Fibroblast of lung (primary cell): ENCODE results near the gene MSLN. TPM values are rescaled to one million over a fixed set of nuclear protein-coding genes. Genes with fewer than 3 reads are reported as not detected.

Experiments
- DNase-seq, 2 donors: peaks; one replicate each; pipeline versions ENCODE4 v3.0.0 to v3.0.0-alpha.2; 2010; ENCODE audit warnings: low read depth in 2 of 2
- H2AFZ ChIP-seq: 2 replicates; pipeline ENCODE4 v1.5.1; 2012; ENCODE audit warnings: low read length, control low read depth, inconsistent platforms
- H3K27ac ChIP-seq: 2 replicates; pipeline ENCODE4 v1.5.1; 2011; ENCODE audit warnings: low read length, control low read depth; ENCODE audit not compliant: insufficient read depth
- H3K27me3 ChIP-seq: 2 replicates; pipeline ENCODE4 v1.5.1; 2011; ENCODE audit warnings: mild to moderate bottlenecking, low read length; ENCODE audit not compliant: control insufficient read depth, insufficient read depth
- H3K36me3 ChIP-seq: 2 replicates; pipeline ENCODE4 v1.5.1; 2011; ENCODE audit warnings: low read length; ENCODE audit not compliant: control insufficient read depth, insufficient read depth
- H3K4me1 ChIP-seq: 2 replicates; pipeline ENCODE4 v1.5.1; 2011; ENCODE audit warnings: low read length; ENCODE audit not compliant: control insufficient read depth, insufficient read depth; ENCODE audit errors: extremely low read depth
- H3K4me2 ChIP-seq: 2 replicates; pipeline ENCODE4 v1.5.1; 2011; ENCODE audit warnings: low read length, control low read depth; ENCODE audit not compliant: insufficient read depth; ENCODE audit errors: extremely low read depth
- H3K4me3 ChIP-seq, 4 experiments: fragments of 200-600 bp in 1 of 4; sonication (generic) in 1 of 4; replicated peaks in 1 of 4; 2 replicates each; pipeline ENCODE4 v1.5.1; 2011 to 2016; ENCODE audit warnings: low read length in 4 of 4, low read depth in 3 of 4, mild to moderate bottlenecking in 3 of 4, control low read depth in 2 of 4, inconsistent platforms in 1 of 4, mixed read lengths in 1 of 4; ENCODE audit not compliant: insufficient read depth in 1 of 4; ENCODE audit errors: control extremely low read depth in 1 of 4
- H3K79me2 ChIP-seq: 2 replicates; pipeline ENCODE4 v1.5.1; 2012; ENCODE audit warnings: mild to moderate bottlenecking, low read length, inconsistent platforms; ENCODE audit not compliant: control insufficient read depth, insufficient read depth
- H3K9ac ChIP-seq: 2 replicates; pipeline ENCODE4 v1.5.1; 2011; ENCODE audit warnings: mild to moderate bottlenecking, low read length, control low read depth; ENCODE audit not compliant: insufficient read depth
- H3K9me3 ChIP-seq: 2 replicates; pipeline ENCODE4 v1.5.1; 2012; ENCODE audit warnings: low read depth, low read length; ENCODE audit not compliant: control insufficient read depth, insufficient read depth
- H4K20me1 ChIP-seq: 2 replicates; pipeline ENCODE4 v1.5.1; 2011; ENCODE audit warnings: low read length; ENCODE audit not compliant: control insufficient read depth, insufficient read depth; ENCODE audit errors: extremely low read depth
- CTCF ChIP-seq, 2 donors: IDR thresholded peaks in 1 of 2; conservative IDR thresholded peaks in 1 of 2; 1 replicate in 1 of 2; 2 replicates in 1 of 2; pipeline ENCODE4 v1.5.1; 2011 to 2012; ENCODE audit warnings: low read length in 2 of 2, control low read depth in 1 of 2, inconsistent platforms in 1 of 2, low read depth in 1 of 2, mild to moderate bottlenecking in 1 of 2
- EZH2 ChIP-seq: IDR thresholded peaks from 2 replicates; pipeline ENCODE4 v1.5.1; 2012; ENCODE audit warnings: low read length, control low read depth, mild to moderate bottlenecking; ENCODE audit errors: missing control alignments
- polyA plus RNA-seq, 2 donors: library from polyadenylated mRNA; depleted of rRNA in 1 of 2; stranded (reverse) in 1 of 2; unstranded in 1 of 2; fragments of >200 nt; gene quantifications; 2 replicates each; pipeline ENCODE4 v1.2.1, GENCODE V29; 2011 to 2012; ENCODE audit warnings: missing spikeins in 1 of 2
- total RNA-seq: library from RNA; depleted of rRNA; stranded (reverse); fragments of >200 nt; gene quantifications from 2 replicates; pipeline ENCODE4 v1.2.1, GENCODE V29; 2014

MSLN gene
- total and polyA plus RNA-seq, 2 donors (not counting 1 experiment from before 2014, with no cell fraction given), result not detected

DNA sequence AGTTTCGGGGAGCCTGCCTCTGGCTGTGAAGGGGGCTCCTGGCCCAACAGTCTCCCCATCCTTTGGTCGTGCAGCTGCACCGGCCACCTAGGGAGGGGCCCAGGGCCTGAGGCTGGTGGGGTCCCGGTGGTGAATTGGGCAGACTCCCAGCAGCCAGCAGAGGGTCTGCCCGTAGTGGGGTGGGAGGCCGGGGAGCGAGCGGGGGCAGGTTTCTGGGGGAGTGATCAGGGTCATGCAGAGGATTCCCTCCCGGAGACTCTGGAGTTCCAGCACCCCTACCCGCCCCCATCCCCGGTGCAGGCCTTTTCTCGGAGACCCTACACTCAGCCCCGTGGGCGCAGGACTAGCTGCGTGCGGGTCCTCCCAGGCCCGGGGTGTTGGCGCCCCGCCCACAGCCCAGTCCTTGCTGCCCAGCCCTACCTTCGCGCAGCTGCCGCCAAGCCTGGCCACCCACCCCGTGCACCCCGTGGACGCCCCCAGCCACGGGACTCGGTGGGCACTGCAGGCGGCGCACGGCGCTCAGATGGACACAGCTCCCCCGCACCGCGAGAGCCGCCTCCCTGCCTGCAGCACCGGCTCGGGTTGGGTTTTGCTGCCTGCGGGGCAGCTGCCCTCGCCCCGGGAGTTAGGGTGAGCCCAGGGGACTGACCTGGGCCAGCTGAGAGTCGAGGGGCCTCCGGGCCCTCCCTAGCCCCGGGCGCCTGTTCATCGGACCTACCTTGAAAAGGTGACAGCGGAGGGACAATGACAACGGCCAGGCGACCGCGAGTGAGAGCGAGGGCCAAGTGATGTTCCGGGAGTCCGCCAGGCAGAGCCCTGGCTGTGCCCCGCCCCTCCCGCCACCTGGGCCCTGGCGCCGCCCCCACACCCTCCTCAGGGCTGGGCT, 39.7 kb downstream of the MSLN start, which contains the start of gene GNG13:
TSS of gene GNG13 (minus strand) at position 787 of the 886 bp plus-strand sequence. CDS start 1,657 bp downstream, outside the sequence.
- DNase-seq, result no peak
- H3K4me2 ChIP-seq, result no peak within 1 kb of the TSS
- no peaks in the 10 kb centered on the region for H3K9me3 ChIP-seq
- H3K36me3 ChIP-seq, result peaks cover 6% of the 10 kb centered on the region
- no peak within 1 kb of the TSS for H2AFZ ChIP-seq
- no peaks in the 10 kb centered on the region for H3K79me2 ChIP-seq
- H3K4me1 ChIP-seq, result no peaks in the 10 kb centered on the region
- H4K20me1 ChIP-seq, result no peaks in the 10 kb centered on the region
- TF ChIP-seq EZH2 (peak; percentile 88), CTCF (conservative IDR thresholded peaks at IDR 0.05 in 1 of 2, IDR thresholded peaks at IDR 0.05 in 1 of 2; ENCODE audit: low read depth in 1 of 2, low read length in 2 of 2) (no peak)
- H3K9ac ChIP-seq, result no peak within 1 kb of the TSS
- H3K4me3 ChIP-seq, result no peak within 1 kb of the TSS
- peaks cover 19% of the 10 kb centered on the region for H3K27me3 ChIP-seq
- H3K27ac ChIP-seq, result no peak within 1 kb of the TSS

DNA sequence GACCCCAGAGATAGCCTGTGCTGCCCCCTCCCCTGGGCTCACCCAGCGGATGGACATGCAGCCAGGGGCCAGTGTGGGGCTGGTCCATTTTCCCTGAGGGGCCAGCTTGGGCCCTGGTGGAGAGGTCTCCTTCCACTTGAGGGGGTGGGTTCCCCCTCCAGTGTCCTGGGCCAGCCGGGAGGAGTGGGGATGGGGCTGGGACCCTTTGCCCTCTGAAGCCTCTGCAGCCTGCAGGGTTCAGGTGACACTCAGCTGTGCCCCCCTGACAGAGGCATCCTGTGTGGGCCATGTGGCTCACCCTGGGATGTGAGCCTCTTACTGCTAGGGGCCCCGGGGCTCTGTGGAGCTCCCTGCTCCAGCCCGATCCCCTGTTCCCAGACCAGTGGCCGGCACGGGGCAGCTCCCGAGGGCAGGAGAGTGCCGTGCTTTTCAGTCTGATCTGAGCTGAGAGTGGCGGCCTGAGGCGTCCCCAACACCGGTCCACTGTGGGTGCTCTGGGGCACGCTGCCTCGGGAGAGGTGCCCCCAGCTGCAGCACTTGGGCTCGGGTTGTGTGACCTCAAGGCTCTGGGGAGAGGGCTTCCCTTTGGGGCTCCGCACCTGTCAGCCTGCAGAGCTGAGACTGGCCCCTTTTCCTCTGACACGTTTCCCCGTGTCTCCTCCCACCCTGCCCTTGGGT, 40.4 kb downstream of the MSLN start:
- Histone ChIP-seq H3K27me3 (peaks cover 19% of the 10 kb centered on the region), H3K9me3 (no peaks in the 10 kb centered on the region)

More for the DNA sequence above, 40.4 kb downstream of the MSLN start:
- H3K79me2 ChIP-seq, result no peaks in the 10 kb centered on the region
- no peak for DNase-seq
- no peak overlapping the region for H3K4me3 ChIP-seq
- no peak overlapping the region for H3K27ac ChIP-seq
- no peak overlapping the region for H2AFZ ChIP-seq
- no peaks in the 10 kb centered on the region for H4K20me1 ChIP-seq
- H3K9ac ChIP-seq, result no peak overlapping the region
- H3K4me1 ChIP-seq, result no peaks in the 10 kb centered on the region
- peak; percentile 81 for TF ChIP-seq EZH2
- no peak for TF ChIP-seq CTCF (conservative IDR thresholded peaks at IDR 0.05 in 1 of 2, IDR thresholded peaks at IDR 0.05 in 1 of 2; ENCODE audit: low read depth in 1 of 2, low read length in 2 of 2)
- H3K36me3 ChIP-seq, result peaks cover 2% of the 10 kb centered on the region
- H3K4me2 ChIP-seq, result no peak overlapping the region
